ENCODE data around the gene ZNF669. TPM values are rescaled to one million over a fixed set of nuclear protein-coding genes. Genes with fewer than 3 reads are reported as not detected.

ZNF669 gene
- polyA plus RNA-seq, 3 donors, result 5.1 to 8.9 (median 8.9) TPM

GRCh38 chr1:247114351-247115140 lies 10.4 kb upstream of the ZNF669 start:
- H3K27me3 ChIP-seq (ENCODE audit: control insufficient read depth in 2 of 2, insufficient read depth in 2 of 2, low read length in 2 of 2), result peaks cover 23 to 44% of the 10 kb centered on the region in 2 donors
- peak overlapping the region in 1 of 2 donors; percentile 55 for H3K4me3 Mint-ChIP-seq
- H3K79me2 ChIP-seq (ENCODE audit: insufficient read depth, low read length), result no peaks in the 10 kb centered on the region
- no peak overlapping the region for H3K4me3 ChIP-seq (replicated peaks in 1 of 3; ENCODE audit: low read depth in 2 of 3, low read length in 3 of 3)
- no peak overlapping the region for H2AFZ ChIP-seq (ENCODE audit: insufficient read depth, low read depth, low read length, poor library complexity, severe bottlenecking)
- TF ChIP-seq CTCF (IDR thresholded peaks at IDR 0.05), result no peak
- intact Hi-C loops (cut with micrococcal nuclease), result no loop called here
- no peak overlapping the region for H3K4me2 ChIP-seq (replicated peaks; ENCODE audit: extremely low read depth, low read length, poor library complexity, severe bottlenecking)
- peaks cover 4 to 13% of the 10 kb centered on the region in 2 donors for H3K9me3 ChIP-seq (replicated peaks in 1 of 2; ENCODE audit: control insufficient read depth in 1 of 2, insufficient read depth in 1 of 2, low read length in 2 of 2)
- H3K4me1 Mint-ChIP-seq, result peaks cover 10% of the 10 kb centered on the region
- no peak overlapping the region for H3K27ac Mint-ChIP-seq
- H3K4me1 ChIP-seq (ENCODE audit: control insufficient read depth in 1 of 2, insufficient read depth in 2 of 2, low read length in 2 of 2), result peaks cover 12 to 18% of the 10 kb centered on the region in 2 donors
- H3K36me3 ChIP-seq (replicated peaks in 1 of 2; ENCODE audit: control insufficient read depth in 1 of 2, insufficient read depth in 2 of 2, low read length in 2 of 2), result no peaks in the 10 kb centered on the region
- no peak overlapping the region for H3K27ac ChIP-seq (ENCODE audit: low read depth in 1 of 2, low read length in 2 of 2)
- 90% methylated on average over 10 of the region's 13 CpGs for WGBS (ENCODE audit: insufficient coverage)
- DNase-seq, result no peak
- H3K36me3 Mint-ChIP-seq, result peaks cover 5 to 7% of the 10 kb centered on the region in 2 donors
- H3K27me3 Mint-ChIP-seq (ENCODE audit: low read depth in 3 of 3), result peaks cover 40 to 51% (median 47%) of the 10 kb centered on the region in 3 donors
- H3K9me3 Mint-ChIP-seq, result peaks cover 3 to 20% (median 15%) of the 10 kb centered on the region in 7 donors
- H4K20me1 ChIP-seq (ENCODE audit: insufficient read depth, low read length), result no peaks in the 10 kb centered on the region
- H3K9ac ChIP-seq (ENCODE audit: insufficient read depth, low read length, poor library complexity, severe bottlenecking), result no peak overlapping the region

GRCh38 chr1:247113733-247114271 lies 9.6 kb upstream of the ZNF669 start:
- no peak overlapping the region for H3K9ac ChIP-seq (ENCODE audit: insufficient read depth, low read length, poor library complexity, severe bottlenecking)
- 100% methylated on average over 5 of the region's 5 CpGs for WGBS (ENCODE audit: insufficient coverage)
- no peak overlapping the region for H3K27ac ChIP-seq (ENCODE audit: low read depth in 1 of 2, low read length in 2 of 2)
- no peak overlapping the region for H3K4me3 ChIP-seq (replicated peaks in 1 of 3; ENCODE audit: low read depth in 2 of 3, low read length in 3 of 3)
- TF ChIP-seq CTCF (IDR thresholded peaks at IDR 0.05), result no peak
- Mint-ChIP-seq H3K27me3 (ENCODE audit: low read depth in 3 of 3) (peaks cover 38 to 59% (median 52%) of the 10 kb centered on the region in 3 donors), H3K27ac (no peak overlapping the region), H3K4me3 (no peak overlapping the region), H3K4me1 (peaks cover 10% of the 10 kb centered on the region), H3K9me3 (peaks cover 3 to 19% (median 15%) of the 10 kb centered on the region in 7 donors), H3K36me3 (peaks cover 5 to 7% of the 10 kb centered on the region in 2 donors)
- H3K36me3 ChIP-seq (replicated peaks in 1 of 2; ENCODE audit: control insufficient read depth in 1 of 2, insufficient read depth in 2 of 2, low read length in 2 of 2), result no peaks in the 10 kb centered on the region
- H3K27me3 ChIP-seq (ENCODE audit: control insufficient read depth in 2 of 2, insufficient read depth in 2 of 2, low read length in 2 of 2), result peaks cover 25 to 51% of the 10 kb centered on the region in 2 donors
- no peaks in the 10 kb centered on the region for H4K20me1 ChIP-seq (ENCODE audit: insufficient read depth, low read length)
- intact Hi-C loops (cut with micrococcal nuclease), result no loop called here
- no peak overlapping the region for H3K4me2 ChIP-seq (replicated peaks; ENCODE audit: extremely low read depth, low read length, poor library complexity, severe bottlenecking)
- DNase-seq, result no peak
- H2AFZ ChIP-seq (ENCODE audit: insufficient read depth, low read depth, low read length, poor library complexity, severe bottlenecking), result no peak overlapping the region
- peaks cover 0 to 13% of the 10 kb centered on the region in 2 donors for H3K9me3 ChIP-seq (replicated peaks in 1 of 2; ENCODE audit: control insufficient read depth in 1 of 2, insufficient read depth in 1 of 2, low read length in 2 of 2)
- H3K4me1 ChIP-seq (ENCODE audit: control insufficient read depth in 1 of 2, insufficient read depth in 2 of 2, low read length in 2 of 2), result peaks cover 12 to 18% of the 10 kb centered on the region in 2 donors
- H3K79me2 ChIP-seq (ENCODE audit: insufficient read depth, low read length), result no peaks in the 10 kb centered on the region
